HEK293 (cell line): Measurements from ENCODE around the gene ZNF536.

Experiments used
- ZNF37A ChIP-seq: fragments of 450-650 bp; IDR thresholded peaks from 2 replicates; pipeline ENCODE4 v1.5.1; 2018; ENCODE audit warnings: missing biosample characterization, missing genetic modification characterization
- ZNF548 ChIP-seq: fragments of 450-650 bp; formaldehyde crosslinking; IDR thresholded peaks from 2 replicates; pipeline ENCODE4 v1.5.1; 2016; ENCODE audit warnings: missing biosample characterization, missing genetic modification characterization

DNA sequence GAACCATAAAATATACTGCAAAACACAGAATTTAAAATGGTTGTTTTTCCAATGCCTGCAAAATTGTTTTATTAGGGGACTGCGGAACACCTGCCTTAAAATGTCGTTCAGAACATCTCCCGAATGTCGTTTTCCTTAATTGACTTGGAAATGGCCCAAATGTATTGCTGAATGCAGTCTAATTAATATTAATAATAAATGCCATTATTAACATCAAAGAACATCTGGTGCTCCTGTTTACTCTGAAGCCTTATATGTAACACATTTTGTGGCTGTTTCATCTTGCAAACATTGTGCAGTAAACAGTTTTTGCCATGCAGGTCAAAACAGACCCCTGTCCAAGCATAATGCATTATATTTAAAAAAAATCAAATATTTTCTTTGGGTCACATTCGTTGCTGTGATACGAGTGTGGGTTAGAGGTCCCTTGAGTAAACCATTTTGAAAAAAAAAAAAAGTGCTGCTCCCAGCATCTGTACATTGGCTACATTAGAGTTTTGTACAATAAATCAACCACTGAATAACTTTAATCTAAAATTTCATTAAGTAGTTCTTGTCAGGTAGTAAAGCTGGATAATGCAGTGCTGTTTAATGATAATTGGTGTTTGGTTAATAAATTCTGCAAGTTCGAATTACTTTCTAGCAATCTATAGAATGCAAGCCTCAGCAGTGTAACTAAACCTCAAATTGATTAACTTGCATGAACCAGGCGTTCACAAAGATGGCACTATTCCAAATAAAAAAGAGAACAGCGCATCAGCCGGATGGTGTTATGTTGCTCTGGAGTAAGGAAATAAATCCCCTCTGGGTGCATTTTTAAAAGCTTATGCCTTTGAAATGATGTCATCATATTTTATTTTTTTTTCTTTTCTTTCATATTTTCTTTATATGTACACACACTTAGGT is 140.2 kb downstream of the ZNF536 start:
- TF ChIP-seq ZNF548 (tag by site-specific recombination) (no peak), ZNF37A (tag by site-specific recombination) (no peak)
